Transverse colon (tissue), 4 donors: ENCODE measurements around the gene TUNAR. TPM values are rescaled to one million over a fixed set of nuclear protein-coding genes. Genes with fewer than 3 reads are reported as not detected.

Experiments used
- DNase-seq: peaks from one replicate; pipeline ENCODE4 v3.0.0-alpha.2; 2019
- H3K27ac ChIP-seq, 4 donors: fragments of 200-600 bp; sonication (generic); 2 replicates each; pipeline ENCODE4 v1.5.1; 2016 to 2018; ENCODE audit warnings: inconsistent platforms in 4 of 4
- H3K27me3 ChIP-seq: fragments of 200-600 bp; sonication (generic); 2 replicates; pipeline ENCODE4 v1.5.1; 2017; ENCODE audit warnings: inconsistent platforms
- H3K36me3 ChIP-seq, 4 donors: fragments of 200-600 bp; sonication (generic); 2 replicates each; pipeline ENCODE4 v1.5.1; 2017 to 2019; ENCODE audit warnings: inconsistent platforms in 4 of 4
- H3K4me1 ChIP-seq, 4 donors: fragments of 200-600 bp; sonication (generic); 2 replicates each; pipeline ENCODE4 v1.5.1; 2017 to 2020; ENCODE audit warnings: inconsistent platforms in 4 of 4
- H3K4me3 ChIP-seq, 4 donors: fragments of 200-600 bp; sonication (generic); 1 replicate in 1 of 4; 2 replicates in 3 of 4; pipeline versions ENCODE4 v1.5.1 to v1.6.1; 2017 to 2019; ENCODE audit warnings: inconsistent platforms in 4 of 4
- H3K9me3 ChIP-seq, 2 donors: fragments of 200-600 bp; sonication (generic); 2 replicates each; pipeline ENCODE4 v1.5.1; 2017 to 2019; ENCODE audit warnings: inconsistent platforms in 2 of 2
- CTCF ChIP-seq, 5 experiments: fragments of 200-600 bp in 3 of 5; fragments of 450-650 bp in 2 of 5; sonication (generic) in 3 of 5; IDR thresholded peaks; 1 replicate in 2 of 5; 2 replicates in 3 of 5; pipeline ENCODE4 v1.5.1; 2016 to 2017; ENCODE audit warnings: antibody characterized with exemption in 5 of 5, inconsistent platforms in 3 of 5, mild to moderate bottlenecking in 2 of 5, moderate library complexity in 1 of 5
- EP300 ChIP-seq: sonication (generic); formaldehyde crosslinking; IDR thresholded peaks from one replicate; pipeline ENCODE4 v1.6.1; 2017; ENCODE audit warnings: antibody characterized with exemption, low read depth
- POLR2A ChIP-seq: fragments of 450-650 bp; IDR thresholded peaks from one replicate; pipeline ENCODE4 v1.6.1; 2016; ENCODE audit warnings: antibody characterized with exemption, mild to moderate bottlenecking, moderate library complexity
- POLR2AphosphoS5 ChIP-seq, 3 donors: sonication (generic); formaldehyde crosslinking; IDR thresholded peaks; one replicate each; pipeline ENCODE4 v1.6.1; 2016; ENCODE audit warnings: antibody characterized with exemption in 3 of 3
- WGBS, 2 donors: methylation state at CpG; one replicate each; pipeline ENCODE4 v1.1.5; 2018; ENCODE audit warnings: low coverage in 1 of 2; 5-methylcytosine and 5-hydroxymethylcytosine counted together
- in situ Hi-C, 4 donors: fragments of 200-750 bp; cut with MboI; loops; one replicate each; pipeline versions ENCODE4 v1.15.0 to v1.15.1; 2017; ENCODE audit warnings: low sequenced_read_pairs in 3 of 4, low pct_ligation_motif_present in 1 of 4, low pct_unique_long_range_greater_than_20kb in 1 of 4
- intact Hi-C: fragments of 100-400 bp; cut with DNase I; formaldehyde crosslinking; loops from one replicate; pipeline ENCODE4 v1.15.1; 2023; ENCODE audit warnings: low total_unique reads
- total RNA-seq, 4 donors: library from RNA; depleted of rRNA; stranded (reverse); fragments of >200 nt; gene quantifications; one replicate each; pipeline ENCODE4 v1.1.0, GENCODE V29; 2016

TUNAR gene
- total RNA-seq, 4 donors from 2014 or later, result not detected

- TF ChIP-seq POLR2AphosphoS5 (IDR thresholded peaks at IDR 0.05) (no peak), POLR2A (no peak), EP300 (no peak), CTCF (IDR thresholded peaks at IDR 0.05) (no peak)
Observed at GRCh38 chr14:95841668-95842067, 35.0 kb upstream of the TUNAR start.

DNA sequence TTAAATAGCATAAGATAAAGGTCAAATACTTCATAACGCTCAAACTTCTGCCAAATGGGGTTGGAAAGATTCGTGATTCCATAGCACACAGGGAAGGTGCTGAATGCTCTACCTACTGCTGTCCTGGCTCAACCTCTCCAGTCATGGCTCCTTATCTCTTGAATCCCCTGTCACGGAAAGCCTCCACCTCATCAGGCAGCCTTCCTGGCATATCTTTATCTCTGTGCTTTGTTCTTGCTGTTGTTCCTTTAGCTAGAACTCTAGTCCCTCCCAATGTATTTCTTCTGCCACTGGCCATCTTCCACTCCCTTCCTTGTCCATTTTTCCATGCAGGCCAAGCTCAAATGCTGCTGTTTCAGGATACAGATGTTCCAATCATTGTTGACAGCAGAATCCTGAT lies 26.9 kb upstream of the TUNAR start:
- H3K27me3 ChIP-seq, result no peaks in the 10 kb centered on the region
- no peak for DNase-seq
- H3K36me3 ChIP-seq, result no peaks in the 10 kb centered on the region
- H3K27ac ChIP-seq, result no peak overlapping the region
- TF ChIP-seq POLR2A, result no peak
- in situ Hi-C loops, result no loop called here
- WGBS, 2 donors, result 63 to 85% methylated on average over 2 to 3 of the region's 3 CpGs
- no peak overlapping the region for H3K4me3 ChIP-seq
- no peaks in the 10 kb centered on the region for H3K4me1 ChIP-seq
- H3K9me3 ChIP-seq, result no peaks in the 10 kb centered on the region
- intact Hi-C loops, result no loop called here

More at GRCh38 chr14:95841668-95842067, 35.0 kb upstream of the TUNAR start:
- intact Hi-C loops (no loop called here), in situ Hi-C loops (no loop called here)
- Histone ChIP-seq H3K36me3 (no peaks in the 10 kb centered on the region), H3K27me3 (no peaks in the 10 kb centered on the region), H3K27ac (no peak overlapping the region), H3K4me1 (no peaks in the 10 kb centered on the region), H3K9me3 (no peaks in the 10 kb centered on the region), H3K4me3 (no peak overlapping the region)
- no peak for DNase-seq
- 46 to 60% methylated on average over 1 of the region's 1 CpG for WGBS, 2 donors

DNA sequence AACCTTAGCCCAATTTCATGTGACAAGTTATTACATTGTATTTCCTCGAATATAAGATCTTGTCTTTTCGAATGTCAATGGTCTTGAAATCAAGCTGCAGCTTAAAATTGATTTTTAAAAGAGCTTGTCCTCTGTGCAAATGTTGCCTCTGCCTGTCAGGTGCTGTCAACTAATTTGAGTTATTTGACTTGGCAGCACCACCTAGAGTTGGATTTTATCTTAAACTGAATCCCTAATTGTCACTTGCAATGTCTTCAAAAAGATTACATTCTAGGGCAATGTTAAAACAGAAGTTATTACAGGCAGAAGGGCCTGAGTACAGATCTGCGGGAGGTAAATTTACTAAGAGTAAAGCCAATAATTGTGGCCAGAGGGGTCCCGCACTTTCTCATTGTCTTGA lies 26.2 kb upstream of the TUNAR start:
- in situ Hi-C loops (no loop called here), intact Hi-C loops (no loop called here)
- 70 to 77% methylated on average over 4 of the region's 4 CpGs for WGBS, 2 donors
- no peak for TF ChIP-seq POLR2AphosphoS5 (IDR thresholded peaks at IDR 0.05)
- TF ChIP-seq CTCF (IDR thresholded peaks at IDR 0.05), result no peak
- TF ChIP-seq EP300, result no peak
- TF ChIP-seq POLR2A, result no peak
- Histone ChIP-seq H3K4me3 (no peak overlapping the region), H3K36me3 (no peaks in the 10 kb centered on the region), H3K27me3 (no peaks in the 10 kb centered on the region), H3K27ac (no peak overlapping the region), H3K9me3 (no peaks in the 10 kb centered on the region), H3K4me1 (no peaks in the 10 kb centered on the region)
- DNase-seq, result no peak

- H3K27ac ChIP-seq, result no peak overlapping the region
Observed at GRCh38 chr14:95855606-95856005, 21.0 kb upstream of the TUNAR start.

More at GRCh38 chr14:95855606-95856005, 21.0 kb upstream of the TUNAR start:
- WGBS, 2 donors, result 75 to 100% methylated on average over 1 to 4 of the region's 4 CpGs
- no peak overlapping the region for H3K4me3 ChIP-seq
- in situ Hi-C loops (no loop called here), intact Hi-C loops (no loop called here)
- no peaks in the 10 kb centered on the region for H3K4me1 ChIP-seq
- no peaks in the 10 kb centered on the region for H3K36me3 ChIP-seq
- TF ChIP-seq CTCF (IDR thresholded peaks at IDR 0.05) (no peak), POLR2AphosphoS5 (IDR thresholded peaks at IDR 0.05) (no peak), EP300 (no peak), POLR2A (no peak)
- no peaks in the 10 kb centered on the region for H3K9me3 ChIP-seq
- no peaks in the 10 kb centered on the region for H3K27me3 ChIP-seq
- DNase-seq, result no peak
